C4-2B (cell line): ENCODE data around the gene STC2.

ENCODE experiments used
- ZFX ChIP-seq: fragments of 450-650 bp; IDR thresholded peaks from 2 replicates; pipeline ENCODE4 v1.6.1; 2017
- TF ChIP-seq, protein P1 (sequence below): fragments of 450-650 bp; conservative IDR thresholded peaks from 2 replicates; pipeline ENCODE4 v1.5.1; 2017; ENCODE audit warnings: mild to moderate bottlenecking

DNA sequence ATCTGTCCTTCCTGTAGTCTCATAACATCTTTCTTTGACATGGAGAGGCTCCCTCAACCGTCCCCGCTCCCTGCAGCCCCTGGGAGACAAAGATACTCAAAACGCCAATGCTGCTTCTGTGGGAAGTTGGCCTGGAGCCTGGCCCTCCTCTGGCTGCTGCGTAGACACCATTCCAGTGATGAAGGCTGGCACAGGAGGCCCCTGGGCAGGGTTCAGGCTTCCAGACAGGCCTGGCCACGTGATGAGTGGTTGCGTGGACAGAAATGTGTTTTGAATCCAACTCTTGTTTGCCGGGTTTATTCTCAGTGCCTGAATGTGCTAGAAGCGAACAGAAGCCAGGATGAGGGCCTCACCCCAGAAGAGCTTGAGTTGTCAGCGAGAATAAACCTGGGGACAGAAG lies 50.0 kb downstream of the STC2 start:
- TF ChIP-seq, protein P1, sequence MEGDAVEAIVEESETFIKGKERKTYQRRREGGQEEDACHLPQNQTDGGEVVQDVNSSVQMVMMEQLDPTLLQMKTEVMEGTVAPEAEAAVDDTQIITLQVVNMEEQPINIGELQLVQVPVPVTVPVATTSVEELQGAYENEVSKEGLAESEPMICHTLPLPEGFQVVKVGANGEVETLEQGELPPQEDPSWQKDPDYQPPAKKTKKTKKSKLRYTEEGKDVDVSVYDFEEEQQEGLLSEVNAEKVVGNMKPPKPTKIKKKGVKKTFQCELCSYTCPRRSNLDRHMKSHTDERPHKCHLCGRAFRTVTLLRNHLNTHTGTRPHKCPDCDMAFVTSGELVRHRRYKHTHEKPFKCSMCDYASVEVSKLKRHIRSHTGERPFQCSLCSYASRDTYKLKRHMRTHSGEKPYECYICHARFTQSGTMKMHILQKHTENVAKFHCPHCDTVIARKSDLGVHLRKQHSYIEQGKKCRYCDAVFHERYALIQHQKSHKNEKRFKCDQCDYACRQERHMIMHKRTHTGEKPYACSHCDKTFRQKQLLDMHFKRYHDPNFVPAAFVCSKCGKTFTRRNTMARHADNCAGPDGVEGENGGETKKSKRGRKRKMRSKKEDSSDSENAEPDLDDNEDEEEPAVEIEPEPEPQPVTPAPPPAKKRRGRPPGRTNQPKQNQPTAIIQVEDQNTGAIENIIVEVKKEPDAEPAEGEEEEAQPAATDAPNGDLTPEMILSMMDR: no peak
- no peak for TF ChIP-seq ZFX
